ENCODE results near the gene TMEM14C.
"Not testable (repeated sequence)": the region's sequence is repeated elsewhere in the genome, so short reads cannot be mapped to it uniquely, and the experiment has no call there.

Gene TMEM14C

GRCh38 chr6:10721850-10722569 is 860 bp upstream of the TMEM14C start:
- DNase-seq: peak; percentile 27

GRCh38 chr6:10722570-10722819 is 375 bp upstream of the TMEM14C start:
- no peak for DNase-seq

GRCh38 chr6:10723567-10723881 is 654 bp downstream of the TMEM14C start:
- no peak for DNase-seq

GRCh38 chr6:10725044-10725443 is 2.2 kb downstream of the TMEM14C start:
- no peak for DNase-seq

GRCh38 chr6:10725716-10726115 is 2.8 kb downstream of the TMEM14C start:
- DNase-seq: no peak

- no peak for DNase-seq
These were observed 7.4 kb downstream of the TMEM14C start for GRCh38 chr6:10730254-10730653.

- no peak for DNase-seq
These were observed 10.4 kb downstream of the TMEM14C start for GRCh38 chr6:10733151-10733715.

GRCh38 chr6:10733863-10734262 is 11.0 kb downstream of the TMEM14C start:
- no peak for DNase-seq

- DNase-seq: no peak
These were observed 13.9 kb downstream of the TMEM14C start for GRCh38 chr6:10736731-10737130.

- DNase-seq: no peak
These were observed 17.2 kb downstream of the TMEM14C start for GRCh38 chr6:10740061-10740460.

GRCh38 chr6:10741643-10742042 is 18.8 kb downstream of the TMEM14C start:
- DNase-seq: not testable (repeated sequence)

- DNase-seq: no peak
These were observed 19.4 kb downstream of the TMEM14C start for GRCh38 chr6:10742251-10742650.

- no peak for DNase-seq
These were observed 20.6 kb downstream of the TMEM14C start for GRCh38 chr6:10743515-10743914.

GRCh38 chr6:10745116-10745515 is 22.2 kb downstream of the TMEM14C start:
- DNase-seq: no peak

GRCh38 chr6:10746915-10747250 is 24.0 kb downstream of the TMEM14C start:
- no peak for DNase-seq

GRCh38 chr6:10747251-10747972 is 24.5 kb downstream of the TMEM14C start, which contains the start of gene TMEM14B:
Gene TMEM14B (plus strand): TSS chr6:10747805. CDS start chr6:10749246, 1,441 bp downstream.
- peak; percentile 98 for DNase-seq

- DNase-seq: no peak
These were observed 26.9 kb downstream of the TMEM14C start for GRCh38 chr6:10749734-10750133.

- DNase-seq: not testable (repeated sequence)
These were observed 27.7 kb downstream of the TMEM14C start for GRCh38 chr6:10750568-10750967.

- DNase-seq: not testable (repeated sequence)
These were observed 28.9 kb downstream of the TMEM14C start for GRCh38 chr6:10751757-10752156.

GRCh38 chr6:10756085-10756484 is 33.2 kb downstream of the TMEM14C start:
- DNase-seq: no peak

GRCh38 chr6:10759312-10759839 is 36.5 kb downstream of the TMEM14C start:
- DNase-seq: peak; percentile 98

GRCh38 chr6:10759884-10760329 is 37.0 kb downstream of the TMEM14C start:
- DNase-seq: peak; percentile 85

GRCh38 chr6:10763006-10763405 is 40.1 kb downstream of the TMEM14C start:
- peak; percentile 34 for DNase-seq

- DNase-seq: no peak
These were observed 46.5 kb downstream of the TMEM14C start for GRCh38 chr6:10769419-10769818.

Data from EL (cell line).